Measurements from ENCODE around the gene SPTLC1. TPM values are rescaled to one million over a fixed set of nuclear protein-coding genes. Genes with fewer than 3 reads are reported as not detected.

Gene SPTLC1
- total and polyA plus RNA-seq, 2 of the 13 experiments (the other 11 are each of a cell fraction or from before 2014, with no cell fraction given) = 56.2 to 72.5 TPM

- in situ Hi-C loops (cut with HindIII; ENCODE audit: extremely low pct_ligation_motif_present, low pct_unique_long_range_greater_than_20kb) (no loop called here), intact Hi-C loops (cut with micrococcal nuclease; ENCODE audit: unreplicated experiment) (no loop called here)
- Histone ChIP-seq H4K20me1 (ENCODE audit: insufficient read depth, low read length) (no peaks in the 10 kb centered on the region), H3K4me1 (ENCODE audit: insufficient read depth, low read length) (peaks cover 10% of the 10 kb centered on the region), H3K79me2 (ENCODE audit: insufficient read depth, low read length) (peaks cover 8% of the 10 kb centered on the region), H2AFZ (ENCODE audit: low read length) (no peak overlapping the region), H3K27me3 (ENCODE audit: control insufficient read depth in 1 of 2, insufficient read depth in 2 of 2, low read length in 2 of 2) (no peaks in the 10 kb centered on the region), H3K27ac (ENCODE audit: extremely low read length, insufficient read depth, low read length) (no peak overlapping the region), H3K36me3 (replicated peaks in 1 of 2; ENCODE audit: control insufficient read depth in 1 of 2, insufficient read depth in 2 of 2, low read length in 2 of 2) (peaks cover 8 to 51% of the 10 kb centered on the region in 2 experiments), H3K9me3 (ENCODE audit: low read length) (peaks cover 17% of the 10 kb centered on the region), H3K4me3 (replicated peaks in 1 of 3; ENCODE audit: insufficient read depth in 1 of 3, low read depth in 2 of 3, low read length in 3 of 3) (no peak overlapping the region), H3K4me2 (ENCODE audit: low read depth, low read length) (no peak overlapping the region), H3K9ac (ENCODE audit: insufficient read depth, low read depth, low read length) (no peak overlapping the region)
- CTCF ChIA-PET (ENCODE audit: low intra/inter-chr PET ratio, low total read pairs) = no interaction called here
- POLR2A ChIA-PET = no interaction called here
- ATAC-seq (no peak), DNase-seq (ENCODE audit: low spot score) (no peak), FAIRE-seq (no peak)
- 95% methylated on average over 2 of the region's 2 CpGs for WGBS (ENCODE audit: low lambda C conversion rate)
- TF ChIP-seq KDM3A (CRISPR knock-in tag; IDR thresholded peaks at IDR 0.05; ENCODE audit: low read depth) = no peak
- no peak for TF ChIP-seq ZNF317 (CRISPR knock-in tag; IDR thresholded peaks at IDR 0.05)
- no peak for TF ChIP-seq GMEB1 (CRISPR knock-in tag; IDR thresholded peaks at IDR 0.05; ENCODE audit: borderline replicate concordance)
- TF ChIP-seq TCF7L2 (IDR thresholded peaks at IDR 0.05; ENCODE audit: low read depth, low read length) = no peak
- TF ChIP-seq RXRA (CRISPR knock-in tag; IDR thresholded peaks at IDR 0.05) = no peak
- TF ChIP-seq SP4 (CRISPR knock-in tag; IDR thresholded peaks at IDR 0.05) = no peak
- TF ChIP-seq HOXA9 (CRISPR knock-in tag; IDR thresholded peaks at IDR 0.05; ENCODE audit: borderline replicate concordance) = no peak
- no peak for TF ChIP-seq NCOR1 (IDR thresholded peaks at IDR 0.05; ENCODE audit: borderline replicate concordance, low read length)
- no peak for TF ChIP-seq ZNF350 (CRISPR knock-in tag; IDR thresholded peaks at IDR 0.05; ENCODE audit: borderline replicate concordance, low read depth)
- TF ChIP-seq KLF15 (CRISPR knock-in tag; IDR thresholded peaks at IDR 0.05; ENCODE audit: borderline replicate concordance) = no peak
- no TSS peak for BruUV-seq (replicated peaks)
Observed at GRCh38 chr9:92061184-92061583, 54.0 kb downstream of the SPTLC1 start.
